Measurements from ENCODE around the gene DRC3. TPM values are rescaled to one million over a fixed set of nuclear protein-coding genes. Genes with fewer than 3 reads are reported as not detected.
"Not testable (repeated sequence)": the region's sequence is repeated elsewhere in the genome, so short reads cannot be mapped to it uniquely, and the experiment has no call there.

DRC3 gene
- total RNA-seq, 2 experiments from 2014 or later = 0.40 to 0.64 TPM

DNA sequence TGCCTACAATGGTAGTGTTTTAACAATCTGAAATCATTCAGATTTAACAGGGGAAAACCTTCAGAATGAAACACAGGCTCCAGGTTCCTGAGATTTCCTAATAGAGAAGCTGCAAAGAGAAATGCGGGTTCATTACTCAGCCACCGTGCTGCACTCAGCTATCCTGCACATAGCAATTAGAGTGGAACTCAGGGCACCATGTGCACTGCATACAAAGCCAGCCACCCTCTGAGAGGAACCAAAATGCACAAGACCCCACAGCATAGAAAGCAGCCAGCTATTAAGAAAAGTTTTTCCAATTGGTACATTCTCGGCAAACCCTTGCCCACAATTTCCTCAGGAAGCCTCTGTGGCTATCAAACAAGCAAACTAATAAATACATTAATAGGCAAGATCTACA lies 37.9 kb upstream of the DRC3 start:
- H3K4me1 Mint-ChIP-seq (ENCODE audit: low read depth) = peaks cover 38% of the 10 kb centered on the region
- intact Hi-C loops (cut with micrococcal nuclease) = no loop called here

DNA sequence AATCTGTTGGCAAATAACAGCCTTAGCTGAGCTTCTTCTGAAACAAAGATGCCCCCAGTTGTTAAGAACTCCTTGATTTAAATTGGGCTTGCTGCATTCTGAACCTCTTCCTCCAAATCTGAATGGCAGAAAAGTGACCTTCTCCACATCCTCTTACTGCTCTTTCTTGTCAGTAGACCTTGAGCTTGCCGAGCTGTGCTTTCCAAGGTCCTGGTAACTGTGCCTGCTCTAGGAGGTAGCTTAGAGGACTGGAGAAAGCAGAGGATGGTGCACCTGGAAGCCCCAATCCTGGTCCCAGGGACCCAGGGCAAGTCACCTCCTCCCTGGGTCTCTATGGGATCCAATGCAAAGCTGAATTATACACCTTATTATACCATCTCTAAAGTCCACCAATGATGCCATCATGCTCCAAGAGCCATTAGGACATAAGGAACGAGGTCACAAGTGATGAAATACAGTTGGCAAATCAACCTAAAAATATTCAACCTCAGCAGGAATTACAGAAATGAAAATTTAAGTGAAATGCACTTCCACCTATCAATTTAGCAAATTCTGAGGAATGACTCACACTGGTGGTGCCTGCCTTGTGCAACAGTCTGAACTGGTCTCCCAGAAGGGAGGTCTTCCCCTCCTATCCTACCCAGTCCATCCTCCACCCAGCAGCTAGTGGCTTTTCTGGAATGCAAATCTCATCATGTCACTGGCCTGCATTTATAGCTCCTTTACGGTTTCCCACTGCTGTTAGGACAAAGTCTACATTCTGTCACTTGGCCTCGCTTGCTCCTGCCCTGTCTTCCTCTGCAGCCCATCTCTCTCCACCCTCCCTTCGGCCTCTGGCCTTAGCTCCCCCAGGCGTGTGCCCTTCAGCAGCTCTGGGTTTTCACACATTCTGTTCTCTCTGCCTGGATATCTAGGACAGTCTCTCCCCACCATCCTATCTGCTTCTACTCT lies 37.1 kb upstream of the DRC3 start:
- DNase-seq = no peak
- Mint-ChIP-seq H3K27ac (no peak overlapping the region), H3K4me1 (ENCODE audit: low read depth) (peaks cover 38% of the 10 kb centered on the region), H3K9me3 (no peaks in the 10 kb centered on the region), H3K27me3 (ENCODE audit: low read depth) (no peaks in the 10 kb centered on the region), H3K4me3 (no peak overlapping the region), H3K36me3 (ENCODE audit: low read depth) (no peaks in the 10 kb centered on the region)
- CTCF ChIA-PET = interaction anchor here (1.0 to 1.4 kb wide), 2 partner anchors 14 to 16 kb away, joined by 3 read pairs; no protein-coding TSS in a partner anchor
- intact Hi-C loops (cut with micrococcal nuclease) = no loop called here

More for the DNA sequence above, 37.9 kb upstream of the DRC3 start:
- H3K9me3 Mint-ChIP-seq = no peaks in the 10 kb centered on the region
- no peak overlapping the region for H3K4me3 Mint-ChIP-seq
- CTCF ChIA-PET = interaction anchor here (1.0 to 1.4 kb wide), 2 partner anchors 13 to 16 kb away, joined by 3 read pairs; no protein-coding TSS in a partner anchor
- no peaks in the 10 kb centered on the region for H3K36me3 Mint-ChIP-seq (ENCODE audit: low read depth)
- H3K27ac Mint-ChIP-seq = no peak overlapping the region
- no peaks in the 10 kb centered on the region for H3K27me3 Mint-ChIP-seq (ENCODE audit: low read depth)
- DNase-seq = no peak

DNA sequence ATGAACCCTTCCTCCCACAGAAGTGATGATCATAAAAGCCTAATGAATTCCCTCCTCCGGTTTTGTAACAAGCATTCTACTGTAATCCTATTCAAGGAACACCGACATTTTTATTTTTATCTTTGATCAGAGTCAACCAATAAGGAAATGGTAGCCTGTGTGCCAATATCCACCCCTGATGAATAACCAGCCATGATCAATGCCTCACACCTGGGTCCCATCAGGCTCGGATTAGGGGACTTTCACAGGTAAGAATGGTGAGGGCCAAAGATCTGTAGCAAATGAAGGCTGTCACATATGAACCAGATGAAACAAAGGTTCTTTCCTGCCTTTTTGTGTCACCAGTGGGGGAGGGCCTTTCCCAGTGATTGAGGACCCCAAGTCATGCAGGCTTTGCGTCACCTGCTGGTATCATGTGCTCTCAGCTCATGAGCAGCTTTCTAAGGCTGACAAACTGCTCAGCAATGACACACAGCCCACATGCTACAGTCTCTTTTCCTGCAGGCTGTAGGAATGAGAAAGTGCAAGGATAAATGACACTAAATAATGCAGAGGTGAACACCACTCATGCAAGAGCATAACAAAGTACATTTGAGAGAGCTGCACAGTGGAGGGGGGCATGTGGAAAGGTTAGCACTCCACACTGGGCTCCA lies 35.3 kb upstream of the DRC3 start:
- intact Hi-C loops (cut with micrococcal nuclease) = no loop called here
- no peak for DNase-seq
- Mint-ChIP-seq H3K27me3 (ENCODE audit: low read depth) (no peaks in the 10 kb centered on the region), H3K27ac (no peak overlapping the region), H3K4me3 (no peak overlapping the region), H3K4me1 (ENCODE audit: low read depth) (peaks cover 34% of the 10 kb centered on the region), H3K9me3 (no peaks in the 10 kb centered on the region), H3K36me3 (ENCODE audit: low read depth) (no peaks in the 10 kb centered on the region)
- CTCF ChIA-PET = interaction anchor here (0.6 kb wide), 1 partner anchor 345 kb away, joined by 3 read pairs; no protein-coding TSS in a partner anchor

DNA sequence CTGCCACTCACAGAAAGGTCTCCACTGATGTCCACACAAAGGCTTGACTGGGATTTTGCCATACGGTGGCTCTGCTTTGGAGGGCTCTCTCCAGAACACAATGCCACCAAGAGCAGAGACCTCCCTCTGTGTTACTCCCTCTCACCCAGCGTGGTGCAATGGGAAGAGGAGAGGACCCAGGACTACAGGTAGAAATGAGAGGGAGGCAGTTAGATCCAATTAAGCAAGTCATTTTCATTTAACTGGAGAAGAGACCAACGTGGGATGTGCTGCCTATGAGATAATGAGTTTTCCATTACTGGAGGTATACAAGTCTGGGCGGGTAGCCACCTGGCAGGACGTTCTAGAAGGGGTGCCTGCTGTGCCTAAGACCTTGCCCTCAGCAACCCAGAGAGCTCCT lies 34.7 kb upstream of the DRC3 start:
- CTCF ChIA-PET = no interaction called here

DNA sequence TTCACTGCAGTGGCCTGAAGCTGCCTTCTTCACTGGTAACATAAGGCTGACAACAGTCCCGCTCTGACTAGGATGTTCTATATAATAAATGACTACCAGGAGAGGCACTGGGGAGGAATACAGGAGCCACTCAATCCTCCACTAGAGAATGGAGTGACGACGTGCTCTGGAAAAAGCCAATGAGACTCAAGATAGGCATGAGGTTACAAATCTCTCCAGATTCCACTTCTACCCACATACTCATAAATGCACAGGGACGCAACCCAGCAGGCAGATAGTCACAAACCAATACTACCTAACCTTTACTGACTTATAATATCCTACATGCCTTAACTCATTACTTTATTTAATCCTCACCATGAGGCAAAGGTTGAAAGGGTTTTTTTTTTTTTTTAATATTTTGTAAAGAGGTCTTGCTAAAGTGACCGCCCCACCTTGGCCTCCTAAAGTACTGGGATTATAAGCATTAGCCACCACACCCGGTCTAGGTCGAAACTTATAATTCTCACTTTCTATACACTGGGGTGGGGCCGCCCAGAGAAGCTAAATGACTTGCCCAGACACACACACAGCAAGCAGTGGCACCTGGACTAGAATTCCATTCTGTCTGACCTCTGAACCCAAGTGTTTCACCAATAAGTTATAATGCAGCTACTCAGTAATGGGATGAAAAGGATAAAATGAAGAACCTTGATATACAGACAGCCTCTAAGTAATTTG lies 34.1 kb upstream of the DRC3 start:
- Mint-ChIP-seq H3K9me3 (no peaks in the 10 kb centered on the region), H3K27me3 (ENCODE audit: low read depth) (no peaks in the 10 kb centered on the region), H3K36me3 (ENCODE audit: low read depth) (no peaks in the 10 kb centered on the region), H3K27ac (no peak overlapping the region), H3K4me1 (ENCODE audit: low read depth) (peaks cover 40% of the 10 kb centered on the region), H3K4me3 (no peak overlapping the region)
- no peak for DNase-seq
- CTCF ChIA-PET = no interaction called here
- intact Hi-C loops (cut with micrococcal nuclease) = no loop called here

More for the DNA sequence above, 34.7 kb upstream of the DRC3 start:
- Mint-ChIP-seq H3K36me3 (ENCODE audit: low read depth) (no peaks in the 10 kb centered on the region), H3K4me1 (ENCODE audit: low read depth) (peaks cover 35% of the 10 kb centered on the region), H3K27me3 (ENCODE audit: low read depth) (no peaks in the 10 kb centered on the region), H3K27ac (no peak overlapping the region), H3K4me3 (no peak overlapping the region), H3K9me3 (no peaks in the 10 kb centered on the region)
- intact Hi-C loops (cut with micrococcal nuclease) = no loop called here
- DNase-seq = no peak

DNA sequence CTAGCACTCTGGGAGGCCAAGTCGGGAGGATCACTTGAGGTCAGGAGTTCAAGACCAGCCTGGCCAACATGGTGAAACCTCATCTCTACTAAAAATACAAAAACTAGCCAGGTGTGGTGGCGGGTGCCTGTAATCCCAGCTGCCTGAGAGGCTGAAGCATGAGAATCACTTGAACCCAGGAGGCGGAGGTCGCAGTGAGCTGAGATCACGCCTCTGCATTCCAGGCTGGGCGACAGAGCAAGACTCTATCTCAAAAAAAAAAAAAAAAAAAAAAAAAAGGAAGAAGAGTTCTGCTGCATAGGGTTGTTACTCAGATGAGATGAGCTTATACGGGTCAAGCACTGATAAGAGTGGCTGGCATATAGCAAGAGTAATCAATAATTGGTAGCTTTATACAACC lies 32.7 kb upstream of the DRC3 start:
- H3K4me3 Mint-ChIP-seq; H3K27ac Mint-ChIP-seq; H3K27me3 Mint-ChIP-seq (ENCODE audit: low read depth); intact Hi-C loops (cut with micrococcal nuclease); H3K9me3 Mint-ChIP-seq; H3K36me3 Mint-ChIP-seq (ENCODE audit: low read depth); DNase-seq: not testable (repeated sequence)
- peaks cover 35% of the 10 kb centered on the region for H3K4me1 Mint-ChIP-seq (ENCODE audit: low read depth)
- CTCF ChIA-PET = interaction anchor here (1.3 kb wide), 1 partner anchor 93 kb away, joined by 3 read pairs; no protein-coding TSS in a partner anchor

DNA sequence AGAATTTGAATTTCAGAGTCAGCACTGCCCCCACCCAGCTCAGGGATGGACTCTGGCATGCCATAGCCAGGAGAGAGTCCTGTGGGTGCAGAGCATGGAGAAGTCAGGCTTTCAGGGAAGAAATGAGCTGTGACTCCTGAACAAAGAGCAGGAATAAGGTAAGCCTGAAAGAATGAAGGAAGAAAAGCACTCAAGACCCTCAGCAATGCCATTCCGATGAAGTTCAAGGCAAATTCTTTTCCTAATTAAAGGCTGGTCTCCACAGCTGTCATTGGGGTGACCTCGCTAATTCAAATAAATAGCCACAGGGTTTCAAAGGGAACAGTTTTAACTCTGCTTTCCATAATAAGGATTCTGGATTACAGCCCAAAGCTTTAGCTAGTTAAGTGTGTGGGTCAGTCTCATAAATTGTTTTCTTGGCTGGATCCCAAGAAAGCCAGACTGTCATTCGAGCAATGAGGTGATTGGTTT lies 32.2 kb upstream of the DRC3 start:
- intact Hi-C loops (cut with micrococcal nuclease) = no loop called here
- no peak for DNase-seq
- Mint-ChIP-seq H3K36me3 (ENCODE audit: low read depth) (no peaks in the 10 kb centered on the region), H3K27me3 (ENCODE audit: low read depth) (no peaks in the 10 kb centered on the region), H3K9me3 (no peaks in the 10 kb centered on the region), H3K4me3 (no peak overlapping the region), H3K4me1 (ENCODE audit: low read depth) (peaks cover 30% of the 10 kb centered on the region), H3K27ac (no peak overlapping the region)
- CTCF ChIA-PET = interaction anchor here (1.3 kb wide), 1 partner anchor 93 kb away, joined by 3 read pairs; no protein-coding TSS in a partner anchor

DNA sequence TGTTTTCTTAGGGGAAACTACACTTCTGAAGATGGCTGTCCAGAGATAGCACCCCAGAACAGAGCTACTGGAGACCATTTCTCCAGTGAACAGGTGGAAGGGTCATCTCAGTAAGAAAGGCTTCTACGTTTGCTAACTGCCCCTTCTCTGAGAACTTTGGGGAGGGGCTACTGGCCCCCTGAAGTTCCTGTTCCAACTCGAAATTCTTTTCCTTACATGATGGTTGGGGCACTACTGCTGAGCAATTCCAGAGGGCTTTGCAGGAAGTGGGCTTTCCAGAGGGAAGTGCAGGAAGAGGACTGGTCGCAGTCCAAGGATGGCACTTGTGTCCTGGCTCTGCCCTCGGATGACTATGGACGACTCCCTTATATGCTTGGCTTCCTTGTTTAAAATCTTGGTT lies 31.6 kb upstream of the DRC3 start:
- CTCF ChIA-PET = interaction anchor here (1.3 kb wide), 1 partner anchor 92 kb away, joined by 3 read pairs; no protein-coding TSS in a partner anchor
- no peak overlapping the region for H3K27ac Mint-ChIP-seq
- intact Hi-C loops (cut with micrococcal nuclease) = no loop called here
- peaks cover 24% of the 10 kb centered on the region for H3K4me1 Mint-ChIP-seq (ENCODE audit: low read depth)
- H3K9me3 Mint-ChIP-seq = no peaks in the 10 kb centered on the region
- no peak for DNase-seq
- no peaks in the 10 kb centered on the region for H3K36me3 Mint-ChIP-seq (ENCODE audit: low read depth)
- no peaks in the 10 kb centered on the region for H3K27me3 Mint-ChIP-seq (ENCODE audit: low read depth)
- H3K4me3 Mint-ChIP-seq = no peak overlapping the region

DNA sequence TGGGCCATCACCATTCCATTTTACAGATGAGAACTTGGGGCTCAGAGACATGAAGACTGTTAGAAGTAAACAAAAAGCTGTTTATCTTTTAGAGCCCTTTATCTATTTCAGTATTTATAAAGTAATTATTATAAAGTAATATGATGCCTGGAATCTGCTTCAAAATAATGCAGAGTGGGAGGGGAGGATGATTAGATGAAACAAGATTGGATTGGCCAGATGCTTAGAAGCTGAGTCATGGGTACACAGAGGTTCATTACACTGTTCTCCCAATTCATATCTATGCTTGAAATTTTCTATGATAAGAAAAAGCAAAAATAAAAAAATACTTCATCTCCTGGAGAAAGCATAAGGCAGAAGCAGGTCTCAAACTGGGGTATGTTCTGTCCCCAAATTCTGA lies 29.8 kb upstream of the DRC3 start:
- no peaks in the 10 kb centered on the region for H3K27me3 Mint-ChIP-seq (ENCODE audit: low read depth)
- CTCF ChIA-PET = interaction anchor here (1.0 to 1.5 kb wide), 2 partner anchors 23 to 91 kb away, joined by 3 to 4 read pairs; no protein-coding TSS in a partner anchor

DNA sequence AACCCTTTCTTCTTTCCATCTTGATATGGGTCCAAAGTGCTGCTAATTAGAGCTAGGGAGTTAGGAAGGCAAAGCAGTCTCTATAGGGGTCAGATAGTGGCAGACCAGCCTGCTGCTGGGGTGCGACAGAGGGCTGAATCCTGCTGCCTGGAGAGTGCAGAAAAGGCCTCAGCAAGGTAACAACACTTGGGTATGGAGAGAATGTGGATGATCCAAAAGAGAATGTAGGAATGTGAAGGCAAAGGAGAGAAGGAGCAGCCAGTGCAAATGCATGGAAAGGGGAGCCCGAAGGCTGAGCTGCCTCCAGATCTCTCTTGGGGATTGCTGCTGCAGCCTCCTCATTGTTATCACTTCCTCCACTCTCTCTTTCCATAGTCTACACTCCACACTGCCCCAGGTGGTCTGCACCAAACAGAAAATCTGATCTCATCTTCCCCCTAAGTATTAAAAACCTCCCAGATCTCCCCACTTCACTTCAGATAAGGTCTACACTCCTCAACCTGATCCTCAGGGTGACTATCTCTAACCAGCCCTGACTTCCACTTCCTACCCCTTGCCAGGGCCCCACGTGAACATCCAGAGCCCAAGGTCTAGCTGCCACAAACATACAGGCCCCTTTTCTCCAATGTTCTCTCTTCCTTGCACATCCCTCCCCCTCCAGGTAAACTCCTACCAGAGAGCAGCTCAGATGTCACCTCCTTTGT lies 29.2 kb upstream of the DRC3 start:
- no peaks in the 10 kb centered on the region for H3K9me3 Mint-ChIP-seq
- CTCF ChIA-PET = interaction anchor here (1.0 to 1.8 kb wide), 3 partner anchors 13 to 90 kb away, joined by 3 to 6 read pairs (median 4); no protein-coding TSS in a partner anchor
- H3K27ac Mint-ChIP-seq = no peak overlapping the region
- H3K4me3 Mint-ChIP-seq = no peak overlapping the region
- H3K4me1 Mint-ChIP-seq (ENCODE audit: low read depth) = peaks cover 22% of the 10 kb centered on the region
- H3K36me3 Mint-ChIP-seq (ENCODE audit: low read depth) = no peaks in the 10 kb centered on the region
- DNase-seq = no peak
- no peaks in the 10 kb centered on the region for H3K27me3 Mint-ChIP-seq (ENCODE audit: low read depth)
- intact Hi-C loops (cut with micrococcal nuclease) = no loop called here

More for the DNA sequence above, 29.8 kb upstream of the DRC3 start:
- Mint-ChIP-seq H3K4me3 (no peak overlapping the region), H3K4me1 (ENCODE audit: low read depth) (peaks cover 19% of the 10 kb centered on the region), H3K36me3 (ENCODE audit: low read depth) (no peaks in the 10 kb centered on the region), H3K9me3 (no peaks in the 10 kb centered on the region), H3K27ac (no peak overlapping the region)
- no peak for DNase-seq
- intact Hi-C loops (cut with micrococcal nuclease) = no loop called here

DNA sequence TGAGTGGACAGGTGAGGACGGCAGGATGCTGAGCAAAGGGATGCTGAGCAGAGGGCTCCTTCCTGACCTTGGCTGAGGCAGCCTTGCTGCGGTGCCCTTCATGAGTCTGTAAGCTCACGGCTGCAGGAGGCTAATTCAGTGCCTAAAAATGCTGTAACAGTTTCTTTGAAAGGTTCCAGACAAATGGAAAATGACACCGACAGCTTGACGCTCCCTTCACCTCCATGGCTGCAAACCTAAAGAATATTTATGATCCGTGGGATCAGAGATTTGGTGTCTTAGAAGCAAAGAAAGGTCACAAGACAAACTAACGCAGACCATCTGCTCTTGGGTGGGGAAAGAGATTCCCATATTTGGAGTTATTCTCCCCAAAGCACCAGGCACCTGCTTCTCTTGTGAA lies 28.4 kb upstream of the DRC3 start:
- intact Hi-C loops (cut with micrococcal nuclease) = no loop called here
- Mint-ChIP-seq H3K27me3 (ENCODE audit: low read depth) (no peaks in the 10 kb centered on the region), H3K9me3 (no peaks in the 10 kb centered on the region), H3K4me1 (ENCODE audit: low read depth) (peaks cover 25% of the 10 kb centered on the region), H3K4me3 (no peak overlapping the region), H3K27ac (no peak overlapping the region), H3K36me3 (ENCODE audit: low read depth) (no peaks in the 10 kb centered on the region)
- CTCF ChIA-PET = interaction anchor here (1.8 kb wide), 1 partner anchor 12 kb away, joined by 6 read pairs; no protein-coding TSS in a partner anchor
- DNase-seq = no peak

All from activated naive CD4-positive, alpha-beta T cell treated with anti-CD3 and anti-CD28 coated beads for 36 hours (primary cell).